ENCODE data around the gene OR2AT4.
"Not testable (repeated sequence)": the region's sequence is repeated elsewhere in the genome, so short reads cannot be mapped to it uniquely, and the experiment has no call there.

OR2AT4 gene

DNA sequence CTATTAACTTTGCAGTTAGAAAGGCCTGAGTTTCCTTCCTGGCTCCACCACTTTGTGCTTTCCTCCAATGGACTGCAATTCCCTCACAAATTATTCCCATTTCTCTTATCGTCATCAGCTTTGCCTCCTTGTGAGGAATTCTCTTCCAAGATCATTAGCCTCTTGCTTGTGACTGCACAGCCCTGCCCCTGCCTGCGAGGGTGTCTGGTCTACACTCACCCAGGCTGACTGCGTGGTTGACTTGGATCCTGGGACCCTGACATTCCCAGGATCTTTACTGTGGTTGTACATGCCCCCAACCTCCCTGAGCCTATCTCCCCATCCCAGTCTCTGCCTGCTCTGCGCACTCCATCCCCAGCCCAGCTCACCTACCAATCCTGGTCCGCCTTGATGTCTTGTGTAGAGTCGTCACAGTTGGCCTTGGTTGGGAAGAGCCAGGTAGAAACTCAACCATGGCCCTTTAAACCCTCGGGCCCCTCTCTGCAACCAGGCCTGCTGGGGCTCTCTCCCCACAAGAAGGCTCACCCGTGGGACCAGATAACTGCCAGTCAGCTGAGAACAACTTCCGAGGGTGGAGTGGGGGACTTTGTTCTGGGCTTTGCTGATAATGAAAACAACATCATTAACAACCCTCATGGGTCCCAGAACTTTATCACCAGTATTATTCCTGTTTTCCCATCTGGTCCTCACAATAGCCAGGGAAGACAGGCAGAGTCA lies at the start of gene OR2AT4:
TSS of gene OR2AT4 (minus strand) at position 421 of the 717 bp plus-strand sequence.
- no peak for DNase-seq

DNA sequence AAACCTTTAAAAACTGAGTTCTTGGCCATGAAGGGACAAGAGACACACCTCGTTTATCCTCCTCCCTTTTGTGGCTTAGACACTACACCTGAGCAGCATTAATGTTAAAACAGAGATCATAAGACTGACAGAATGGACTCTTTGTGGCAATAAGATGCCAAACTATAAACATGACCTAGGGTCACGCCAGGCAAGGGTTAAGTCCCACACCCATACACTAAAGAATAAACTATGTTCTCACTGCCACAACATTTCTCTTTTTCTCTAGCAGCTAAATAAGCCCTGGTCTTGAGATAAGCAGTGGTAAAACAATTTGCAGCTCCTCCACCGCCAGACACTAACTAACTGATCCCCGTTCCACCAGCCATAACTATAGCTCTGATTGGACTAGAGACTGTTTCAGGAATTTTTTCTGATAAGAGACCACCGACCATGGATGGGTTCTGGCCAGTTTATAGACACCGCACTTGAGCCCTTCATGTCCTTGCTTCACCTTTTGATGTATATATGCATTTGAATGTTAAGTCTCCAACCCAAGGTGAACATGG lies 49.4 kb upstream of the OR2AT4 start:
- DNase-seq: no peak

DNA sequence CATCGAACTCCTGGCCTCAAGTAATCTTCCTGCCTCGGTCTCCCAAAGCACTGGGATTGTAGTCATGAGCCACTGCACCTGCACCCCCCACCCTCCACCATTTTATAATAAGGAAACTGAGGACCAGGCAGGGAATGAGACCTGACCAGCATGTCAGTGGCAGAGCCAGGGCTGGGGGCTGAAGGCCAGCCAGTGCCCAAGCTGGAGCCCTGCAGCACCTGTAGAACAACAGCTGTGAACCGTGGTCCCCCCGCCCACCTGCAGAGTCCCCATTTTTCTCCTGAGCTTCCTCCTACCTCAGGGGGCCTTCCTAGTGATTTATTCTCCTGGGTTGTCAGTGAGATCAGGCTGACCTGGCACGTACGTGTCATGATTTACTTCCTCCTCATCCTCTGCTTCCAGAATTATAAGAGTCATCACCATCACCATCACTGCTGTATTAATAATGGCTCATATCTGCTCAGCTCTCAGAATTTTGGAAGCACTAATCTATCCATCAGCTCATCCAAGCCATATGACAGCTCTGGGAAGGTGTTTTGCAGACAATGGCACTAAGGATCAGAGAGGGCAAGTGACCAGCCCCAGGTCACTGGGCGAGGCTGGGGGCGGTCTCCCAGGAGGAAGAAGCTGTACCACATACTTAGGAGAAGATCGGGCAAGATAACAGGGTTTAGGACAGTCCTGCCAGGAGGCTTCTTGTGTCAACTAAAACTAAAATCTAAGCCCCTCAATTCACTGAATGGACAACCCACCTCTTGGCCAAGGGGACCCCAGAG lies 48.7 kb upstream of the OR2AT4 start:
- no peak for DNase-seq

DNA sequence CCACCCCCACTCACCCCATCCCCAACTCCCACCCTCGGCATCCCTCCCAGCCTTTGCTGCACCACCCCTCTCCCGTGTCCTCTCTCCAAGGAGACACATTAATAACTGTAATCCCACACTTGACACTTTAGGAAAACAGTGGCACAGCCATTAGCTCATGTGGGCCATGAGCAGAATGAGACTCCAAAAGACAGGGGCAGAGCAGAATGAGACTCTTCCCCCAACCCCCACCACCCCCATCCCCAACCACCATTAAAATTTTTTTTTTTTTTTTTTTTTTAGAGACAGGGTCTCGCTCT lies 48.0 kb upstream of the OR2AT4 start:
- no peak for DNase-seq

DNA sequence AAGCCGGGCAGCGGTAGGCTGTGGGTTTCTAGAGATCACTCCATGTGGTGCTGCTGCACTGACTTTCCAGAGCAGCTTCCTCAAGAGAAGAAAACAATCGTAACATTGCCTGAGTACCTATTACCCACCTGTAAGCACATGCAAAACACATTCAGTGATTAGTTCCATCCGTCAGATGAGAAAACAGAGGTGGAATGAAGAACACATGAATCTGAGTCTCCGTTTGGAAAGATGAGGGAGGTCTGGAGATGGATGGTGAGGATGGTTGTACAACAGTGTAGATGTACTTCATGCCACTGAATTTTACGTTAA lies 46.7 kb upstream of the OR2AT4 start:
- no peak for DNase-seq

DNA sequence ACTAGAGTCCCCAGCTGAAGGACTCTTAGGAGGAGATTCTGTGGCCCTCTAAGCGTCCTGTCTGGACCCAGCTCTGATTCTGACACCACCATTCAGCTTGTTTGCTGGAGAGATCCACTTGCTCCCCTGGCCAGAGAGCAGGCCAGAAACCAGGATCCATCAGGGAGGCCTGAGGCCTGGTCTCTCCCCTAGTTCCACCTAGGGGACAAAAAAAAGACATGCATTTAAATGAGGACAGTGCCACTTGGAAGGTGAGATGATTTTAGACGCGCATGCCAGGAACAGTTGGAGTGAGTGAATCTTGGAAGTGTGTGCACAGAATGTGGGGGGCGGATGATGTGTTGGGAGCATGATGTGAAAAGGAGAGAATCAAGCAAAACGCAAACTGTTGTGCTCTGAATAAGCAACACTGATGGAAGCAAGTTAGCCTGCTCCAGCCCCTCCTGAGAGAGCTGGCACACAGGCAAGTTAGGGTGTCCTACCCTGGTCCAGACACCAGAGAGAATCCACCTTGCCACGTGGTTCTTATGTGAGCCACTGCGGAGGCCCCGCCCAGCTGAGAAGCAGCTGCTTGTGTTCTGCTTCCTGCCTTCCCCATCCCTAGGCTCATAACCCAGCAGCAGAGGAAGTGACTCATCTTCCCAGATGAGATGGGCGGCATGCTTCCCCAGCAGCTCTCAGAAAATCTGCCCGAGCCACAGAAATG lies 46.2 kb upstream of the OR2AT4 start:
- DNase-seq: peak; percentile 88 to 89

DNA sequence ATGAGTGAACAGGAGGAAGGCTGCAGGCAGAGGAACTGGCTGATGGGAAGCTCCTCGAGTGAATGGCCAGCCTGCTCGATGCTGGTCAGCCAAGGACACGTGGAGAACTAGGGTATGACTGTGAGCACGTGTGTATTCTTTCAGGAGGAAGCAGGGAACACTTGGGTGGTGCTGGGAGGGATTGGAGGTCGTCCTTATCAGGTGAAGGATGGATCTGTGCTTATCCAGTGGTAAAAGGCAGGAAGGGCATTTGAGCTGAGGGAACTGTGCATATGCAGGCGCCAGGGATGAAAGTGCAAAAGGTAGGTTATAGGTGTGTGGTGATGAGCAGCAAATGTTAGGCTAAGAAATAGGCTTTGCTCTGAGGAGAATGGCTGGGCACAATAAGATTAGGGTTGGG lies 44.5 kb upstream of the OR2AT4 start:
- DNase-seq: no peak

DNA sequence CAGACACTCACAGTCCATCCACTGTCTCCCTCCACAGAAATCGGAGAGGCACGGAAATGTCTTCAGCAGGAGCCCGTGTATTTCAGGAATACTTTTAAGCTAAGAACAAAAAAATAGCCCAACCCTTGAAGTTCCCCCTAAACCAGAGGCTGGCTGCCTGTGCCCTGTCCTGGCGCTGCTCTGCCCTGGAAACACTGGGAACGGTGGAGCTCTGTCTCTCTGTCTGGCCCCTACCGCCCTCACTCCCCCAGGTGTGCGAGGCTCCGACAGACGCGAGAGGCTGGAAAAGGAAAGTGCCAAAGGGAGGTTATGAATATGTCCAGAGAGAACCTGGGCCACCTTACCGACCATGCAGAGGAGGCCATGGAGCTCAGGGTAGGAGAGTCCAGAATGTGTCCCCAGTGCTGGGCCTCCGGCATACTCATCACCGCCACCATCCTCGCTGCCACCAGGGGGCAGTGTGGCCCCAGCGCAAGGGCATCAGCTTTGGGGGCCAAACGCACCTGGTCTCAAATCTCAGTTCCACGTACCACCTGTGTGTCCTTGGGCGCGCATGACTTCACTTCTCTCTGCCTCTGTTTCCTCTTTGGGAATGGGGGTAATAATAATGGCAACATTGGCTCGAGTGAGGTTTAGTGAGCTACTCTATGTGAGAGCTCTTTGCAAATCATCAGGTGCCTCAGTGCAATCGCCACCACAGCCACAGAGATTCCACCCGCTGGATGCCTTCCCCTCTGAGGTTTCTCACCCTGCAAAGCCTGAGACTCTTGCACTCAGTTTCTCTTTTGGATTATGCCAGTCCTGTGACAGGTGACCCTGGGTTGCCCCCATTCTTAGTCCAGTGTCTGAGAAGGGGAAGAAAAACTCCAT lies 43.8 kb upstream of the OR2AT4 start:
- DNase-seq: peak in 1 of 2 experiments; percentile 7

DNA sequence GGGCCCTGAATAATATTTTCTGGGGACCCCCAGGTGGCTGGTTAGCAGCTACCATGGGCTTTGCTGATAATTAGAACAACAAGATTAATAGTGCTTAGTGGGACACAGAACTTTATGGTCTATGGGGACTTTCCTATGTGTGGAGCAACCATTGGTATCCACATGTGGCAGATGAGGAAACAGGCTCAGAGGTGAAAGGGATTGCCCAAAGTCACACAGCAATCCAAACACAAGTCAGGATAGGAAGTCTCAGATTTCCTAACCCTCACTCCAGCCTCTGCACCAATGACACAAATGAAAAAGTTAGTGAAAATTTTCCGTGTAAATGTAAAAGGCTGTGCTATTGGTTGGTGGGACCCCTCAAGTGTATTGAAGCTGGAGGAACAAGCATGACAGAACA lies 39.0 kb upstream of the OR2AT4 start:
- no peak for DNase-seq

DNA sequence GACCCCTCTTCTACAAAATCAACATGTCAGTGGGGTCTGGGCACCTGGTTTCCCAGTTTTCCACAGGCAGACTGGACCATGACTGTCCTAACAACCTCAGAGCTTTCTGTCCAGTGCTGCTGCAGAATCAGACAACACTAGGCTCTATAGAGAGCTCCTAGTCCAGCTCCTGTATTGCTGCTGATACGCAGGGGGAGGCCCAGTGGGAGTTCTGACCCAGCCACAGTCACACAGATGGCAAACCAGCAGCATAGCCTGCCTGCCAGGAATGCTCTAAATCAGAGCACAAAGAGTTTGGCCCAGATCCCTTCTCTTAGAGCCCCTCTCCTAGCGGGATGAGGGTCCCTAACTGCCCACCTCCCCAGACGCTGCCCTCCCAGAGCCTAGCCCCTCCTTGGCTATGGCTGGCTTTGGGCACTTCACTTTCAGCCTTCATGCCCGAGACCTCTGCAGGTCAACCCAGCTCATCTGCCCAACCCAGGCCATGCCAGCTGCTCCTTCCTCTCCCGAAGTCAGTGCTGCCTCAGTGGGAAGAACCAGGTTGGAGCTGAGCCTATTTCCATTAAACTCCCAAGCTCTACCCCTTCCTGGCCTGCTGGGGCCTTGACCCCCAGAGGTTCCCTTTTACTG lies 38.5 kb upstream of the OR2AT4 start:
- no peak for DNase-seq

DNA sequence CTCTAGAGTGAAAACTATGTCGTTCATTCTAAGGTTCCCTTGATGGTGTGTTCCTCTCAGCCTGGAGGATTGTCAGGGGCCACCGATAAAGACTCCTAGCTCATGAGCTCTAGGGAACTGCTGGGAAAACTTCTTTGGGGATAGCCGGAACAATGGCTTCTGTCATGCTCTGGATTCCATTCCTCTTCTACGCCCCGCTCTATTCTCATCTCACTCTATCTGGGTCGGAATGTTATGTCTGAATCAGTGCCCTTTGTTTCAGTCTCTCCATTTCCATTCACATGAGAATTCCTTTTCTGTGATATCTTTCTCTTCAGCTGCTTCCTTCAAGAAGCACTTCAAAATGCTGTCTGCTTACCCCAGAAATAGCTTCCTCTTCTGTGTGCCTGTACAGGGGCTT lies 37.3 kb upstream of the OR2AT4 start:
- no peak for DNase-seq

DNA sequence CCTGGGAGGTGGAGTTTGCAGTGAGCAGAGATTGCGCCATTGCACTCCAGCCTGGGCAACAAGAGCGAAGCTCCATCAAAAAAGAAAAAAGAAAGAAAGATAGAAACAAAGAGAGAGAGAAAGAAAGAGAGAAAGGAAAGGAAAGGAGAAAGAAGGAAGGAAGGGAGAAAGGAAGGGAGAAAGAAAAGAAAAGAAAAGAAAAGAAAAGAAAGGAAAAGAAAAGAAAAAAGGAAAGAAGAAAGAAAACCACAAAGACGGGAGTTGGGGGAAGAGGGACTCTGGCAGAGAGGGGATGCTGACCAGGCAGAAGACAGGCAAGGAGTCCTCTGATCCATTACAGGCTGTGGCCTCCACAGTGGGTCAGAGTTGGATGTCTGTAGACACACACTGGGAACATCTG lies 35.4 kb upstream of the OR2AT4 start:
- no peak for DNase-seq

DNA sequence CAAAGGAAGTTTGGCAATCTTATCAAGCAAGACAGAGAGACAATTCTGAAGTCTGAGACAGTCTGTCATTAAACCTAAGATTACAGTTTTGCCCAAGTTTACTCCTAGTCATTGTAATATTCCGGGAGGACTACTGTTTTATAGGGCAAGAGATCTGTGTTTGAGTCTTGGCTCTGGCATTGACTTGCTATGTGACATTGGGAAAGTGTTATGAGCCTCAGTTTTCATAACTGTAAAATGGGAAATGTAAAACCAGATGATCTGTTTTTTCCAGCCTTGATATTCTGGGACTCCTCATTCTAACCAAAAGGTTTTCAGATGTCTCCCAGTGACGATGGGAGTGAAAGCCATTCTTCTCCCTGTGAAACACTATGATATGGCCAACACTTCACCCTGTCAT lies 29.9 kb upstream of the OR2AT4 start:
- no peak for DNase-seq

DNA sequence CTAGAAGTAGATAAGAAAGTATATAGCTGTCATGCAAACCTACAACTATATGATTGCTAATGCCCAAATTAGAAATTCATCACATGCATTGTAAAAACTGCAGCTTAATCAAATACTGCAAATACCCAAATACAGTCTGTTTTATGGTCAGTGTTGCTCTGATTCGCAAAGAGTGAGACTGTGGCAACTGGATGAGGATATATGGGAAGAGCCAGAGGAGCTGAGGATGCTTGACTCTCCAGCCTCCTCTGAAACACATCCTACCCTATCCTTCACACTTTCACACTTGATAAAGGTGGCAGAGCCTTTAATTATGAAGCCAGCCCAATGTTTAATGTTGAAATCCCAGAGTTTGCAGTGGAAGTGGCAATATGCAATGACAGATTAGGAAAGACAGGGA lies 21.9 kb upstream of the OR2AT4 start:
- no peak for DNase-seq

DNA sequence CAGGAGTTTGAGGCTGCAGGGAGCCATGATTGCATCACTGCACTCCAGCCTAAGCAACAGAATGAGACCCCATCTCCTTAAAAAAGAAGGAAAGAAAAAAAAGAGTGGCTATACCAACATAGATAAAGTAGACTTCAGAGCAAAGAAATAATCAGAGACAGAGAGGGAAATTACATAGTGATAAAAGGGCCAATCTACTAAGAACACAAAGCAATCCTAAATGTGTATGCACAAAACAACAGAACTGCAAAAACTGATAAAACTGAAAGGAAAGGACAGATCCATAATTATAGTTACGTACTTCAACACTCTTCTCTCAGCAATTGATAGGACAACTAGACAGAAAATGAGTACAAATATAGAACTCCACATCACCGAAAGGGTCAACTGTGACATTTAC lies 17.8 kb upstream of the OR2AT4 start:
- no peak for DNase-seq

DNA sequence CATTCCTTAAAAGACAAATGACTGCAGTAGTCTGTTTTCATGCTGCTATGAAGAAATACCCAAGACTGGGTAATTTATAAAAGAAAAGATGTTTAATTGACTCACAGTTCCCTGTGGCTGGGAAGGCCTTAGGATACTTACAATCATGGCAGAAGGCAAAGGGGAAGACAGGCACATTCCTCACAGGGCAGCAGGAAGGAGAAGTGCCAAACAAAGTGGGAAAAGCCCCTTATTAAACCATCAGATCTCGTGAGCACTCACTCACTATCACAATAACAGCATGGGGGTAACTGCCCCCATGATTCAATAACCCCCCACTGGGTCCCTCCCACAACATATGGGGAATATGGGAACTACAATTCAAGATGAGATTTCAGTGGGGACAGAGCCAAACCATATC lies 16.4 kb upstream of the OR2AT4 start:
- no peak for DNase-seq

DNA sequence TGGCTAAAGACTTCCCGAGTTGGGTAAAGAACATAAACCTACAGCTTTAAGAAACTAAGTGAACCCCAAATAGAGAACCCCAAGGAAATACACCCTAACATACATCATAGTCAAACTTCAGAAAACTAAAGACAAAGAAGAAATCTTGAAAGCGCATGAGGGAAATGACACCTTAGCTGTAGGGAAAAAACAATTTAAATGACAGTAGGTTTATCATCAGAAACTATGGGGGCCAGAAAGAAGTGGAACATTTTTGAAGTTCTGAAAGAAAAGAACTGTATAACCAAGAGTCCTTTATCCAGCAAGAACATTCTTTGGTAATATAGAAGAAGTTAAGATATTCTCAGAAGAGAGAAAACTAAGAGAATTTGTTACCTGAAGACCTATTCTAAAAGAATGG lies 15.5 kb upstream of the OR2AT4 start:
- DNase-seq: no peak

DNA sequence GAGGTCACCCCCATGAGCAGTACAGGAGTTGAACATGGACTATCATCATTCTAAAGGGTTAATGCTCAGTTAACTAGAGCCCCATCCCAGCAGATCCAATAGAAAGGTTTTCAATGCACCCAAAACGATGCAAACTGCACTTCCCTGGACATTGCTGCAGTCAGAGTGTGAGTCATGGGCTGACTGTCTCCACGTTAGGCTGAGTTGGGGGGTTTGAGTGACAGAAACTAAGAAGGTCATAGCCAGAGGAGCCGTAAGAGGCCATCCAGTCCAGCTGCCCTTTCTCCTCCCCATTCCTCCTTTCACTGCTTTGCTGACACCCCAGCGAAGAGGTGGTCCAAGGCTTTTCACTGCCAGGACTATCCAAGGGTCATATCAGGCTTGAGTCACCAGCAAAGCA lies 10.5 kb upstream of the OR2AT4 start:
- DNase-seq: no peak

DNA sequence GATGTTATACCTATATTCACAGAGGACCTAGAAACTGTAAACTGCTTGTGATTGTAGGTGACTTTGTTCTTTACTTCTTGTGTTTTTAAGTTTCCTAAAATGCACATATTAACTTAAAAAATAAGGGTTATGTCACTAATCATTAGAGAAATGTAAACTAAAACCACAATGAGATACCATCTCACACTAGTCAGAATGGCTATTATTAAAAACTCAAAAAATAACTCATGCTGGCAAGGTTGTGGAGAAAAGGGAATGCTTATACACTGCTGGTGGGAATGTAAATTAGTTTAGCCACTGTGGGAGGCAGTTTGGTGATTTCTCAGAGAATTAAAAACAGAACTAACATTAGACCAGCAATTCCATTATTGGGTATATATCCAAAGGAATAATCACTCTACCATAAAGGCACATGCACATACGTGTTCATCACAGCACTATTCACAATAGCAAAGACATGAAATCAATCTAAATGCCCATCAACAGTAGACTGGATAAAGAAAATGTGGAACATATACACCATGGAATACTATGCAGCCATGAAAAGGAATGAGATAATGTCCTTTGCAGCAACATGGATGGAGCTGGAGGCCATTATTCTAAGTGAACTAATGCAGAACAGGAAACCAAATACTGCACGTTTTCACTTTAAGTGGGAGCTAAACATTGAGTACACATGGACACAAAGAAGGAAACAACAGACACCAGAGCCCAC lies 9.4 kb upstream of the OR2AT4 start:
- not testable (repeated sequence) for DNase-seq

DNA sequence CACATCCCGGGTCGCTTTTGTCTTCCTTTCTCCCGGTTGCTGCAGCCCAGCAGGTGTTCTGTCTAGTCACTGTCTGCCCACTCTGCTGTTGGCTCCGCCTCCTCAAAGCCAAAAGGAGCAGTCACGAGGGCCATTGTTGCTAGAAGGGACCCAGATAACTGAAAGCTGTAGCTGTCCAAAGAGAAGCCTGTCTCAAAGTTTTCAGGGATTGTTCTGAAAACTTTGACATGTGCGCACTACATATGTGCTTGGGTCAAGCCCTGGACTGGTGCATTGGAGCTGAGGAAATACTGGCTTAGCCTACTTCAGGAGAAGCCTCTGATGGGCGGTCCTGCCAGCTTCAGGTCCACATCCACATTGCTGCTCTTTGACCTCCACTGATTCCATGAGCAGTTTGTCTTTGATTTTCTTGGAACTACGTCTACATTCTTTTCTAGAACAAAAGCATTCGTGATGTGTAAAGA lies 8.8 kb upstream of the OR2AT4 start:
- DNase-seq: no peak

DNA sequence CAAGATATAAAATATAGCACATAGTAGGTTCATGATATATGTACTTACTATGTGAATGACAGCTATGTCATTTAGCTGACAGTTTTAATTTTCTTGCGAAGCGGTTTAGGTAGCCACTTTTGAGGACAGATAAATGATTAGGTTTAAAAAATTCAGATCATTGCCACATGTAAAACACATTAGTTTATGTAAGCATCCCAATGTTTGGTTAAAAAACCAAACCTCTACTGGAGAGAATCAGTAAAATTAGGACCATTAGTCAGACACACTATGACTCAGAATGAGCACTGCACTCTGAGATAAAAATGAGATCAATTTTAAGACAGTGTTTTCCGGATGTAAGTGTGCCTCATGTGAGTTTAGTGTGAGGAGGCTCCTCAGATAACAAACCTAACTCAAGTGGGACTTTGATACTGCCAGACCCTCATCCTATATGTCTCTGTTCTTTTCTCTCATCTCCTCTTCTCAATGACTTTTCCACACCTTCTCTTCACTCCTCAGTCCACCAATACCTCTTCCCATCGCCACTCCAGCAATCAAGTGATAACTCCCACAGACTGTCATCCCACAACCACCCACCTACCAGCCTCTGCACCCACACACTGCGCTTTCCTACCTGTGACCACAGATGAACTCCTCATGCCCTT lies 6.8 kb upstream of the OR2AT4 start:
- DNase-seq: no peak
